Activated CD8-positive, alpha-beta memory T cell treated with anti-CD3 and anti-CD28 coated beads, Interleukin-2, amount 50 U/mL, for 4 hours (primary cell): ENCODE results near the gene TMEM107.
"Not testable (repeated sequence)": the region's sequence is repeated elsewhere in the genome, so short reads cannot be mapped to it uniquely, and the experiment has no call there.

ENCODE experiments used
- DNase-seq: peaks from one replicate; pipeline ENCODE4 v3.0.0-alpha.2; 2020

The TMEM107 gene

DNA sequence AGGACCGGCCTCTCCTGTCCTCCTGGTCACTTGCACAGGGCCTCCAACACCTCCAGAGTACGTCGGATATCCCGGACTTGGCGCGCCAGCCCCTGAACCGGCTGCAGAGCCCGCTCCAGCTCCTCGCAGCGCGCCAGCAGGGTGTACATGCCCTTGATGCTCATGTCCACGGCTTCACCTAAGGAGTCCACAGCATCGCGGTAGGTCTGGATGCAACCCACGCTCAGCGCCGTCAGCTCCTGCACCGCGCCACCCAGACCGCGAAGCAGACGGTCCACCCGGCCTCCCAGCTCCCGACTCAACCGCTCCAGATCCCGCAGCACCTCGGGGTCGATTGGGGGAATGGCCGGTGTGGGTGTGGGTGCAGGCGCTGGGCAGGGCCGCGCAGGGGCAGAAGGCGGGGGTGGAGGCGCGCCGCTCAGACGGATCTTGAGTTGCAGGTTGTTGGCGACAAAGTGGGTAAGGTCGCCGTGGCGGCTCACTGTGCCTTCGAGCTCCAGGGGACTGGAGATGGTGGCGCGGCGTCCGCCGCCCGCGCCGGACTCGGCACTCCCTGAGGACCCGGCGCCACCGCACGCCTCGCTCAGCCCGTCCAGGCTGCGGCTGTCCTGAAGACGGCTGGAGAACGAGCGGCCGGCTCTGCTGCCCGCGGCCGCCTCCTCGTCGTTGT lies 13.0 kb upstream of the TMEM107 start:
- DNase-seq: peak; percentile 27

- no peak for DNase-seq
Observed at GRCh38 chr17:8188263-8188839, 12.2 kb upstream of the TMEM107 start.

DNA sequence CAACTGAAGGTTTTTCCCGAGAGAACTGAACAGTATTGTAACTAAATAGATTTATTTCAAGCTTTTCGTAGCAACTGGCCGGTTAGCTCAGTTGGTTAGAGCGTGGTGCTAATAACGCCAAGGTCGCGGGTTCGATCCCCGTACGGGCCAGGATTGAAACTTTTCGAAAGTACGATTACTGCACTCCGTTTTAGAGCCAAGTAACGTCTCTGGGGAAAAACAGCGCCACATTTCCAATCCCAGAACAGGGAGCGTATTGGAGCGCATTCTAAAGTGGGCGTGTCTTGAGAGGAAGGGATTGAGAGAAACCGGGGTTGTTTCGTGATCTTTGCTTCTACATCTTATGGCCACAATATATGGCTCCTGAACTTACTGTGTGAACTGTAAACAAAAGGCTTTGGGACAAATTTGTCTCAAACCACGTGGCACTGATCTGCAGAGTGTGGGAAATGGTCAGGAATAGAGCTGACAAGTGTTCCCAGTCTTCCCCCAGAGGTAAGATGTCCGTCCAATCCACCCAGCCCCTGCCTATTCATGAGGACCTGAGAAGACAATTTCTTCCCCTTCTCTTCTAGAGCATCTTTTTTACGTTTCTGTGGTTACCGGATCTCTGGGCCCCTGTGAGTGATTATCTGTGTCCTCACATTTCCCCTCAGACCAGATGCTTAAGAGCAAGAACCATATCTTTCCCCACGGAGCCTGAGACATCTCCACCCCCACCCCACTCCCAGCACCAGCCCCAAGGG lies 11.5 kb upstream of the TMEM107 start:
- DNase-seq: peak; percentile 91

- peak; percentile 88 for DNase-seq
Observed at GRCh38 chr17:8186787-8187516, 10.8 kb upstream of the TMEM107 start.

DNA sequence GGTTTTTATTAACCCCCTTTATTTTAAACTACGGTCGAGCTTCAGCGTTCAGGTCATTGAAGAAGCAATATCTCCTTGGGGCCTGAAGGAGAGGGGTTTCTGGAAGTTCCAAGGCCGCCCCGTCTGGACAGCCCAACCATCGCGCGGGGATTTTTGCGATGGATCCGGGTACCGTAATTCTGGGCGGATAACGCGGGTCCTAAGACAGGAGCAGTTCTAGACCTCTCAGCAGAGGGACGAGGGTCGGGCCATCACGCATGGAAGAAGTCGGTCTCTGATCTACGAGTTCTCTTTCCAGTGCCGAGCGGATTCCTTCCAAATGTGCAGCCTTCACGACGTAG lies 10.2 kb upstream of the TMEM107 start:
- DNase-seq: no peak

- peak; percentile 92 for DNase-seq
Observed at GRCh38 chr17:8185582-8186445, 9.6 kb upstream of the TMEM107 start.

GRCh38 chr17:8176998-8177731 lies 985 bp upstream of the TMEM107 start:
- no peak for DNase-seq

DNA sequence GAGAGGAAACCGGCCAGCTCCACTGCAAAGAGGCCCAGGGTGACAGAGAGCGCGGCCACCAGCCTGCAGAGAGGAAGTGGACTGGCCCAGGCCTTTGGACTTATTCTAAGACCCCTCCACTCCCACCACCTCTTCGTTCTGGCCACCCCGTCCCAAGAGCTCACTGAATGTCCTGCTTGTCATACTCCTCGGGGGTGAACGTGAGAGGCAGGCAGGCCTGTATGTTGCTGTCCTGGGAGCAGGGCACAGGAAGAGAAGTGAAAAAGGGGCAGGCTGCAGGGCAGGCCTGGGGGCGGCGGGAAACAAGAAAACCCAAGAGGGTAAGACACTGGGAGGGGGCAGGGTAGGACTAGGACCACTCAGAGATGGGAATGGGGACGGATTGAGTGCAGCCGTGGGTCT lies 384 bp downstream of the TMEM107 start:
- DNase-seq: no peak

DNA sequence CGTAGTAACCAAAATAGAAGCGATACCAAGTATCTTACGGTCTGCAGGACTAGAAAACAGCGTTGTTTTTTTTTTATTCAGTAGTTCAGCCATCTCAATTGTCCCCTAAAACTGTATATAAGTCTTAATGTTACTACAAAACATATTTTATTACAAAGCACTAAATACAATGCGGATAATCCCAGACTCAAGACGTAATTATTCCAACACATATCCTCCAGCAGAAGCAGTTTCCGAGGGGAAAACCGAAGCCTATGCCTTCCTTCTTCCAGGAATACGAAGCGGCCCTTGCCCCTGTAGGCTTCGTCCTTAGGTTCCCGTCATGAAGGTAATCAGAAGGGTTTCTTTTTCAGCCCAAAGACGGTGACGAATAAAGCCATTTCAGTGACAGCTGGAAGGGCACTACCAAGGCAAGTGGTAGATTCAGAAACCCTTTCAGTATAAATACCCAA lies 2.3 kb downstream of the TMEM107 start:
- no peak for DNase-seq

DNA sequence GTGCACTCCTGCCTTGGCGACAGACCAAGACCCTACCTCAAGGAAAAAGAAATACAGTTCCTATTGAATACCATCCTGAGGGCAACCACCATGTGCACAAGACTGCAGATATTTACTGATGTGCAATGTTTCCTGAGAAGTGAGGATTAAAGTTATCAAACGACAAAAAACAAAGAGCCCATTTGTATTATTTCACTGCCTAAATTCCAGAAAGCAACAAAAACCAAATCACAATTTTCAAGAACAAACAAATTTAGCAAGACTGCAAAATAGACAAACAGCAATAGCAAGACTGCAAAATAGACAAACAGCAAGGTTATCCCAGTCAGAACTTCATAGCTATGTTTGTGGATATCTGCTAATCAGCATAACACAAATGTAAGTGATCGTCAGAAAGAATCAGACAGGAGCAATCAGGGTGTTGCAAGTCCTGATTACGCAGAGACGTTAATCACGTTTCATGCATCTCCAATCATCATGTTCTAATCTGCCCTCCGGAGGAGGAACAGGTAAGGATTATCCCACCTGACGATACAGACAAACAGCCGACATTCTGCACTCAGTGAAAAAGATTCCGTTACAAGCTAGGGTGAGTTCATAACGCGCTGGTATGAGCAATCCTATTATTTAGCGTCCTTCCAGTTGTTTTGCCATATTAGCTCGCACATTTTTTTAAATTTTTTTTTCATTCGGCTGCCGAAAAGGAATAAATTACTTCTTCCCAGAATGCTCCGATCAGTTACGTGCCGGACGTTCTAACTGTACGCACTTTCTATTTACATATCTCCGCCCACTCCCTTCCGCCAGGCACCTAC lies 2.9 kb downstream of the TMEM107 start:
- DNase-seq: peak; percentile 71

GRCh38 chr17:8170186-8170585 lies 6.0 kb downstream of the TMEM107 start:
- DNase-seq: not testable (repeated sequence)

- DNase-seq: no peak
Observed at GRCh38 chr17:8167526-8167925, 8.7 kb downstream of the TMEM107 start.

DNA sequence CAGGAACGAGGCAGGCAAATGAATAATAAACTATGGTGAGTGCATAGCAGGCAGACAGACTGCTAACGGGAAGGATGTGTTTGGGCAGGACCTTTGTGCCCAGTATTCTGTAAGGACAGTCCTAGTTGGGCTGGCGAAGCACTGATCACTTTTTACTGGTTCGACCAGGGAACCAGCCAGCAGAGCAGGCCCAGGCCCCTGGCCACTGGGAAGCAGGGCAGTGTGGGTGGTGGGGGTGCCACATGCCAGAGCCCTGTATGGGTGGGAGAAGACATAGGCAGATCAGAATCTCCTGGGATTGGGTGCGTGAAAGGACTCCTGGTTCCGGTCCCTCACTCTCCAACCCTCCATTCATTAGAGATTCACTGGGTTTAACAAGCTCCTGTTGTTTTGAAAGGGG lies 9.4 kb downstream of the TMEM107 start:
- DNase-seq: no peak

DNA sequence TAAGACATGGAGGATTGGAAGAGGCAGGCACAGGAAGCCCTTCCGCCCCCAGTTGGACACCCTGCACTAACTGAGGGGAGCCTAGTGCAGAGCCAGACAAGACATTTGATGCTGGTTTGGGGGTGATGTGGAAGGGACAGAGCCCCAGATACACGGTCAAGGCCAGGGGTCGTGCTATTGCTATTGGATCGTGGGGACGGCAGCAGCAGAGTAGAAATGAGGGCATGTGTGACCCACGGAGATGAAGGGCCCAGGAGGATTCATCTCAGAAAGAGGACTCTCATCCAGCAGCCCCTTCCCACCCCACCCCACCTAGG lies 11.4 kb downstream of the TMEM107 start:
- DNase-seq: no peak

DNA sequence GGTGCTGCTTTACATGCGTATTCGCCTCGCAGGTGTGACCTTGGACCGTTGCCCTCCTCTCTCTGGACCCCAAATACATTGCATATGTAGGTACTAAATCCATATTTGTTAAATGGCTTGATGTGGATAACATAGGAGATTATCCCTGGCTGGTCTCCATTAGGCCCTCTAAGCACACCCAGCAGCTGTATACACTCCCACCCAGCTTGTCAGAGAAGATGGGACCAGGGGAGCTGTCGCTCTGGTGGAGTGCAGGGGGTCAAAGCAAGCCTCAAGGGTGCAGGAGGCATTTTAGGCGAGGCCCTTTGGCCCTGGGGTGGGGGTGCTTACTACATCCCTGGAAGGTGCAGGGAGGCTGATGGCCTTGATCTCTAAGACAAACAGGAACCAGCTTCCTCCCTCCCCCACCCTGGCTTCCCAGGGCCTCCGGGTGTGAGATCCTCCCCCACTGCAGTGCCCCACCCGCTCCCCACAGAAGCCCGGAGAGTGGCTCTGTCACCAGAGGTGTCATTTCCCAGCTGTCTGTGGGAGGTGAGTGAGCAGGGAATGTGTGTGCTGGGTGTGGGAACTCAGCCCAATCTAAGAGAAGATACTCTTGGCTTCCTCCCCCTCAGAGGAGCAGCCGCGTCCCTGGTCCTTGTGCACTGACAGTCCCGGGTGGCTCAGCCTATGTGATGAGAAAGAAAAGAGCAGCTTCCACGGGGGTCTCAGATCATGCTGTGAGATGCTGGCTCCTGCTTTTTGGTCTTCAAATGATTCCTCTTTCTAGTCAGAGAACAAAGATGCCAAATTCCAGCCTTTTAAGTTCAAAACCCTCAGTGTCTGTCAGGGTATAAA lies 12.0 kb downstream of the TMEM107 start:
- DNase-seq: peak; percentile 59

DNA sequence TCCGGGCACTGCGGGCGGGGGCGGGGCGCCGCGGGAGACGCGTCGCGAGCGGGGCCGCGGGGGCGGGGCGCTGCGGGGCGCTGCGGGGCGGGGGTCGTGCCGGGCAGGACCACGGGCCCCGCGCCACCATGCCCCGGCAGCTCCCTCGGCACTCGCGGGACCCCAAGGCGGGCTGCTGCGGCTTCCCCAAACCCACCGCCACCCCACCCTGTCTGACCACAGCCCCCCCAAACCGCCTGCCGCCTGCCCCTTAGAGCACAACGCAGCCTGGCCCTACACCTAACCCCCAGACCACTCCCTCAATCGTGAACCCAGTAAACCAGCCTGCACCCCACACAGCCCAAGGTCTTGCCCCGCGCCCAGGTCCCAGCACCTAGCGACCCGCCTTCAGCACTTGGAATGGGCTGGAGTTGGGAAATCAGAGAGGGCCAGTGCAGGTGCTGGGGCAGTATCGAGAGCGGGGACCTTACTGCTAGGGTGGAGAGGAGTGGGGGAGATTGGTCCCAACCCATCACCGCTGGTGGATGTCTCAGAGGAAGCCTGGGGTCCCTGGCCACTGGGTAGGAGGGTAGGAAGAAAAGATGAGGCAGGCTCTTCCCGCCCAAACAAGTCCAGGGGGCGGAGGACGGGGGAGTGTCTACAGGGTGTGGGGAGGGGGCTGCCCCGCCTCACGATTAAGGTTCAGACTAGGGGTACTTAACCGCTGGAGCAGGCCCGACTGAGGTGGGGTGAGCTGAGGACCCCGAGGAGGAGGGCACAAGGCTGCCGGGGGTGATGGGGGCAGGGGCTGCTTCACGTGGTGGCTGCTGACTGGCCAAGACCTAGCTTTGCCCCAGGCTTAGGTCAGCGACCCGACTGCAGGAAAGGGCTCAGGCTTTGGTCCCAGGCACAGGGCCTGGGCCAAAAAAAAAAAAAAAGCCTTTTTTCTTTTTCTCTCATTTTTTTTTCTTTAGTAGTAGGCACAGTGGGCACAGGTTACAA lies 12.9 kb downstream of the TMEM107 start:
- DNase-seq: no peak

DNA sequence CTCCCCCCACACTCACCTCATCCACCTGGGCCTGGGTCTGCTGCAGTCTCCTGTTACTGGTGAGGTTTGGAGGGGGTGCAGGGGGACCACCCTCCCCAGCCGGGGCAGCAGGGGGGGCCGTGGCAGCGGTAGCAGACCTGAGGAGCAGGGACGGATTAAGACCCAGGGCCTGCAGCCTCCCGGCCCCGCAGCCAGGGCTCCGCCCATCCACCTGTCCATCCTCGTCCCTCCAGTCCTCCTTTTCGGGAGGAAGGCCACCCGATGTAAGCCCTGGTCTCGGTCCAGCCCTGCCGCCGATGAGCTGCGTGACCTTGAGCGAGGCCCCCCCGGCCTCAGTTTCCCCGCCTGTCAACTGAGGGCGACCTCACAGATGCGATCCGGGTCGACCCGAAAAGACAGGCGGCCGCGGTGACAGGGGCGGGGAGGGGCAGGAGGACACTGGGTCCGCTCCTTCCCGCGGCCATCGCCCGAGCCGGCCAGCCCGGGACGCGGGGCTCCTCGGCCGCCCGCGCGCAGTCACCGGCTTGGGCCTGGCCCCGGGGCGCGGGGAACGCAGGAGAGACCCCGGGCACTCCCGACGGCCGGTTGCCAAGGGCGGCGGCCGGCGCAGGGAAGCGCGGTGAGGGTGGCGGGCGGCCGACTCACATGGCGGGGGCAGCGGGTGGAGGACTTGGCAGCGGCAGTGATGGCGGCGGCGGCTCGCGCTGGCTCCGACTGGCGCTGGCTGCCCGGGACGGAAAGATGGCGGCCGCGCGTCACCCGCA lies 13.8 kb downstream of the TMEM107 start, which contains the start of gene VAMP2:
Gene VAMP2, minus strand, starts transcription at position 716 of the 764 bp plus-strand sequence. Its CDS starts 69 bp downstream, at position 647.
- peak; percentile 83 for DNase-seq
